Osteocyte (in vitro differentiated cells): ENCODE results near the gene ST3GAL5. TPM values are rescaled to one million over a fixed set of nuclear protein-coding genes. Genes with fewer than 3 reads are reported as not detected.

Experiments used
- DNase-seq: peaks from one replicate; pipeline ENCODE4 v3.0.0; 2021; ENCODE audit warnings: mixed read lengths; ENCODE audit not compliant: unreplicated experiment; ENCODE audit errors: extremely low spot score
- H3K27ac Mint-ChIP-seq: one replicate; pipeline ENCODE4 v1.8.0; 2021; ENCODE audit warnings: mild to moderate bottlenecking, mixed read lengths; ENCODE audit not compliant: unreplicated experiment
- H3K27me3 Mint-ChIP-seq: one replicate; pipeline ENCODE4 v1.8.0; 2021; ENCODE audit warnings: mixed read lengths; ENCODE audit not compliant: unreplicated experiment
- H3K36me3 Mint-ChIP-seq: one replicate; pipeline ENCODE4 v1.8.0; 2021; ENCODE audit warnings: mixed read lengths; ENCODE audit not compliant: unreplicated experiment
- H3K4me1 Mint-ChIP-seq: one replicate; pipeline ENCODE4 v1.8.0; 2021; ENCODE audit warnings: mixed read lengths; ENCODE audit not compliant: unreplicated experiment
- H3K4me3 Mint-ChIP-seq: one replicate; pipeline ENCODE4 v1.8.0; 2021; ENCODE audit warnings: mild to moderate bottlenecking, moderate library complexity, mixed read lengths; ENCODE audit not compliant: unreplicated experiment
- H3K9me3 Mint-ChIP-seq: one replicate; pipeline ENCODE4 v1.8.0; 2021; ENCODE audit warnings: mixed read lengths; ENCODE audit not compliant: unreplicated experiment
- total RNA-seq: library from RNA; stranded (reverse); gene quantifications from 2 replicates; pipeline ENCODE4 v1.2.1, GENCODE V29; 2021
- TF ChIP-seq, protein P1 (sequence below): fragments of 200-600 bp; sonication (generic); IDR thresholded peaks from 2 replicates; pipeline ENCODE4 v1.5.0; 2021; ENCODE audit warnings: antibody characterized with exemption, mild to moderate bottlenecking, moderate library complexity

The ST3GAL5 gene
- total RNA-seq, 1 donor from 2014 or later, result 42.2 TPM

GRCh38 chr2:85819811-85820510 lies 68.8 kb downstream of the ST3GAL5 start:
- H3K27ac Mint-ChIP-seq, result no peak overlapping the region
- no peaks in the 10 kb centered on the region for H3K4me1 Mint-ChIP-seq
- no peaks in the 10 kb centered on the region for H3K9me3 Mint-ChIP-seq
- TF ChIP-seq, protein P1, sequence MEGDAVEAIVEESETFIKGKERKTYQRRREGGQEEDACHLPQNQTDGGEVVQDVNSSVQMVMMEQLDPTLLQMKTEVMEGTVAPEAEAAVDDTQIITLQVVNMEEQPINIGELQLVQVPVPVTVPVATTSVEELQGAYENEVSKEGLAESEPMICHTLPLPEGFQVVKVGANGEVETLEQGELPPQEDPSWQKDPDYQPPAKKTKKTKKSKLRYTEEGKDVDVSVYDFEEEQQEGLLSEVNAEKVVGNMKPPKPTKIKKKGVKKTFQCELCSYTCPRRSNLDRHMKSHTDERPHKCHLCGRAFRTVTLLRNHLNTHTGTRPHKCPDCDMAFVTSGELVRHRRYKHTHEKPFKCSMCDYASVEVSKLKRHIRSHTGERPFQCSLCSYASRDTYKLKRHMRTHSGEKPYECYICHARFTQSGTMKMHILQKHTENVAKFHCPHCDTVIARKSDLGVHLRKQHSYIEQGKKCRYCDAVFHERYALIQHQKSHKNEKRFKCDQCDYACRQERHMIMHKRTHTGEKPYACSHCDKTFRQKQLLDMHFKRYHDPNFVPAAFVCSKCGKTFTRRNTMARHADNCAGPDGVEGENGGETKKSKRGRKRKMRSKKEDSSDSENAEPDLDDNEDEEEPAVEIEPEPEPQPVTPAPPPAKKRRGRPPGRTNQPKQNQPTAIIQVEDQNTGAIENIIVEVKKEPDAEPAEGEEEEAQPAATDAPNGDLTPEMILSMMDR, result no peak
- H3K27me3 Mint-ChIP-seq, result peaks cover 47% of the 10 kb centered on the region
- peak; percentile 23 for DNase-seq
- no peaks in the 10 kb centered on the region for H3K36me3 Mint-ChIP-seq
- no peak overlapping the region for H3K4me3 Mint-ChIP-seq

DNA sequence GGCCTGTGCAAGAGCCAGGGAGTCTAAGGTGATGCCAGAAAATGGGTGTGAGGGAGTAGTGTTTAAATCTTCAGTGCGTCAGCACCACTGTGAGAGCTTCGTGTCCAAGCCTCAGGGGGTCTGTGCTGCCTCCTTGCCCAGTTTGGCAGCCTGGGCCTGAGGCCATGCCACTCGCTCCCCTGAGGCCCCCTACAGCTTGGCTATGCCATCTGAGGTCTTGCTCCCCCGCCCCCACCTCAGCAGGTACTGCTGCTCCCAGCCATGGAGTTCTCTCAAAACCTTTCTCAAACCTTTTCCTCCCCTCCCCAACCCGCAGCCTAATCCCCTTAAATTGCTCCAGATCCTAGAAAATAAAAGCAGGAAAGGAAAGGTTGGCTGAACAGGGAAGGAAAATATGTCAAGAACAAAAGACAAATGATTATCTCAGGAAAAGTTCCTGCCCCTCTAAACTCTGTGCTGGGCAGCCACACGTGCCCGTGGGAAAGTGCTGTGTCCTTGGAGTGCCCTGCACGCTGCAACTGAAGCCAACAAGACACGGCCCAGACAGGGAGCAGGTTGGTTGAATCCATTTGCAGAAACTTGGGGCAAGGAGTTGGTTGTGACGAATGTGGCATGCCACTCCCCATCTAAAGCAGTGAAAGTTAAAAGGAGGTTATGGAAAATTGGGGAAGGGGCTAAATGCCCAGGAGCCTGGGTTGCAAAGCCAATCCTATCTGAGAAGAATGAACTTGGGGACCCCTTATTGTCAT lies 73.8 kb downstream of the ST3GAL5 start:
- Mint-ChIP-seq H3K4me1 (peaks cover 5% of the 10 kb centered on the region), H3K27me3 (peaks cover 30% of the 10 kb centered on the region), H3K36me3 (no peaks in the 10 kb centered on the region), H3K9me3 (no peaks in the 10 kb centered on the region), H3K4me3 (no peak overlapping the region), H3K27ac (no peak overlapping the region)
- TF ChIP-seq, protein P1, result no peak
- peak; percentile 60 for DNase-seq

GRCh38 chr2:85813982-85814801 lies 74.6 kb downstream of the ST3GAL5 start:
- no peaks in the 10 kb centered on the region for H3K9me3 Mint-ChIP-seq
- H3K27ac Mint-ChIP-seq, result no peak overlapping the region
- peaks cover 5% of the 10 kb centered on the region for H3K4me1 Mint-ChIP-seq
- H3K27me3 Mint-ChIP-seq, result peaks cover 24% of the 10 kb centered on the region
- H3K36me3 Mint-ChIP-seq, result no peaks in the 10 kb centered on the region
- no peak overlapping the region for H3K4me3 Mint-ChIP-seq
- DNase-seq, result peak; percentile 96
- TF ChIP-seq, protein P1, result peak; percentile 97

DNA sequence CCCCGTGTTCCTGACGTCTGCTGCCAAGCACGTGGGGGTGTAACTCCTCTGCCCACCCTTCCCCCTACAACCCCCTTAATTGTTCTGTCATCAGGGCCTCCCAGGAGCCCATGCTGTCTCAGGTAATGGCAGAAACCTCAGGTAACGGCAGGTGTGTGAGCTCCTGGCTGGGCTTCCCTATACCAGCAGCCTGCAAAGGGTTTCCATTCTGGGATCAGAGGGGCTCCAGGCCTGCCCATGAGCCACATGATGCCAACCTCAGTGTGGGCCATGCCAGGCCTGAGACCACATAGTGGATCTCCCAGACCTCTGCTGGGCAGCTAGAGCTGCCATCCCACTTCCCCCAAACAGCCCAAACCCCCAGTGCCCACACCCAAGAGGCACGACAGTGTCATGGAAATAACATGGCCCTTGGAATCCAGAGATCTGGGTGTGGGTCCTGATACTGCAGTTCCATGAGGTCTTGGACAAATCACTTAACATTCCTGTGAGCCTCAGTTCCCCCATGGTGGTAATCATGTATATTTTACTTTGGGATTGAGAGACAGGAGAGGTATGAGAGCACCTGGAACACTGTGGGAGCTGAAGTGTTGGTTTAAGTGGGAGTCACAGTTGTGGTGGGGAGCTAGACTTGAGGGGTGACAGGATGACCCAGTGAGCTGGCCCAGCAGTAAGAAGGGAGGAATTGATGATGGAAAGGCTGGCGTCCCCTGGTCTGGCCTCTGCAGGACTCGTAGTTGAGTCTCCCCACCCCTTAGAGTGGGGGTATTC lies 75.4 kb downstream of the ST3GAL5 start:
- H3K4me1 Mint-ChIP-seq, result peaks cover 5% of the 10 kb centered on the region
- H3K9me3 Mint-ChIP-seq, result no peaks in the 10 kb centered on the region
- H3K36me3 Mint-ChIP-seq, result no peaks in the 10 kb centered on the region
- peak; percentile 53 for DNase-seq
- TF ChIP-seq, protein P1, result no peak
- no peak overlapping the region for H3K27ac Mint-ChIP-seq
- peaks cover 27% of the 10 kb centered on the region for H3K27me3 Mint-ChIP-seq
- H3K4me3 Mint-ChIP-seq, result no peak overlapping the region
